Aorta (tissue), 5 donors: ENCODE measurements around the gene NXPE4. TPM values are rescaled to one million over a fixed set of nuclear protein-coding genes. Genes with fewer than 3 reads are reported as not detected.
"Not testable (repeated sequence)": the region's sequence is repeated elsewhere in the genome, so short reads cannot be mapped to it uniquely, and the experiment has no call there.

Source experiments
- ATAC-seq: fragments of 200-7000 bp; cut with Tn5 transposase; one replicate; pipeline ENCODE4 v1.9.1; 2022; ENCODE audit warnings: moderate library complexity; ENCODE audit not compliant: low FRiP score
- DNase-seq, 2 donors: peaks; one replicate each; pipeline ENCODE4 v3.0.0-alpha.2; 2020
- H3K27ac ChIP-seq, 2 donors: one replicate each; pipeline ENCODE4 v1.5.1; 2013; ENCODE audit warnings: low read length in 2 of 2, mild to moderate bottlenecking in 2 of 2, moderate library complexity in 2 of 2, control low read depth in 1 of 2, inconsistent platforms in 1 of 2, low read depth in 1 of 2
- H3K27me3 ChIP-seq, 2 donors: one replicate each; pipeline ENCODE4 v1.6.1; 2013; ENCODE audit warnings: control low read depth in 1 of 2, low read length in 1 of 2, mild to moderate bottlenecking in 1 of 2, moderate library complexity in 1 of 2; ENCODE audit not compliant: insufficient read depth in 2 of 2, control insufficient read depth in 1 of 2
- H3K36me3 ChIP-seq, 2 donors: one replicate each; pipeline ENCODE4 v1.6.1; 2013; ENCODE audit warnings: control low read depth in 1 of 2, low read length in 1 of 2, mild to moderate bottlenecking in 1 of 2; ENCODE audit not compliant: insufficient read depth in 2 of 2, control insufficient read depth in 1 of 2
- H3K4me1 ChIP-seq, 2 donors: one replicate each; pipeline ENCODE4 v1.6.1; 2013; ENCODE audit warnings: low read length in 2 of 2, control low read depth in 1 of 2, mild to moderate bottlenecking in 1 of 2, moderate library complexity in 1 of 2; ENCODE audit not compliant: insufficient read depth in 2 of 2, control insufficient read depth in 1 of 2
- H3K4me3 ChIP-seq, 2 donors: one replicate each; pipeline ENCODE4 v1.5.1; 2013; ENCODE audit warnings: low read length in 2 of 2, control low read depth in 1 of 2, mild to moderate bottlenecking in 1 of 2
- H3K9me3 ChIP-seq: one replicate; pipeline ENCODE4 v1.6.1; 2013; ENCODE audit warnings: mild to moderate bottlenecking, low read length; ENCODE audit not compliant: control insufficient read depth
- WGBS, 2 donors: extraction: QIAGEN DNeasy Blood & Tissue Kit; methylation state at CpG; one replicate each; pipeline ENCODE4 v1.1.7; 2013; 5-methylcytosine and 5-hydroxymethylcytosine counted together
- intact Hi-C, 2 donors: fragments of 100-400 bp; cut with DNase I; formaldehyde crosslinking; loops; one replicate each; pipeline versions ENCODE4 v1.14.2 to v1.15.0; 2022
- long read RNA-seq, 2 donors: library from polyadenylated mRNA; unstranded; transcript quantifications; one replicate each; pipeline ENCODE4 v2.0.0, GENCODE V29; 2020 to 2021
- polyA plus RNA-seq, 2 donors: library from polyadenylated mRNA; stranded (reverse); fragments of 200-250 nt; gene quantifications; one replicate each; pipeline ENCODE4 v1.2.3, GENCODE V29; 2013
- total RNA-seq, 2 donors: library from RNA; stranded (reverse); fragmentation: NEBNext Ultra II Directional; extraction: Animal tissue kit (Norgen Biotek cat#: 25700); gene quantifications; one replicate each; pipeline ENCODE4 v1.2.1, GENCODE V29; 2021
- donor health status: healthy with polysubstance abuse.
- donor health status: Bipolar disorder and iron deficiency.
- donor health status: DM: no; HTN: no; CAD: no.
- donor health status: DM: no; HTN: no; CAD: no.
- donor health status: DM: yes; HTN: yes; CAD: no.

NXPE4 gene
- total RNA-seq (under 1 TPM in 1 of 2 donors, not detected in 1; 0.33 TPM), polyA plus RNA-seq (1 to 10 TPM in 1 of 2 donors, not detected in 1; 1.9 TPM)
- long read RNA-seq, donor 1, partial matches to known transcripts: 0 of 1 reads
- long read RNA-seq, donor 1, other reads (novel, unspliced or antisense): 1 of 1 reads
- long read RNA-seq, donor 2: 0 reads

DNA sequence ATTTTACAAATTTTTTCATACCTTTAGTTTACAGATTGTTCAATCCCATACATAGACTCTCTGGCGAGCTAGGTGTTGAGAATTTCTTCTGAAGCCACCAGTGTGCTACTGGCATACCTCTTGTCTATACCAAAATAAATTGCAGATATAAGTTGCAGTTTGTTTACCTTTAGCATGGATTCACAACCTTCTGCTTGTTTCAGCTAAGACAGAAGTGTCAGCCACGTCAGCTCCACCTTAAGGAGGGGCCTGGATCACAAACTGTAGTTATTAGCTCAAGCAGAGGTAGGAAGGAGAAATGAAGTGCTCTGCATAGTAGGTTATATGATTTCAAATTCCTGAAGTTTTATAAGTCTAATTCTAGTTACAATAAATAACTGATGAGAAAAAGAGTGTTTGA lies at the start of gene NXPE4:
Gene NXPE4, minus strand, starts transcription at position 216 of the 400 bp plus-strand sequence. CDS start 1,027 bp downstream, outside the sequence.
- ATAC-seq (no peak), DNase-seq (no peak)
- Histone ChIP-seq H3K4me1 (no peaks in the 10 kb centered on the region), H3K4me3 (no peak within 1 kb of the TSS), H3K27me3 (no peaks in the 10 kb centered on the region), H3K9me3 (no peaks in the 10 kb centered on the region), H3K36me3 (no peaks in the 10 kb centered on the region), H3K27ac (no peak within 1 kb of the TSS)
- intact Hi-C loops: no loop called here
- WGBS, 2 donors: 54 to 68% methylated on average over 2 of the region's 2 CpGs

DNA sequence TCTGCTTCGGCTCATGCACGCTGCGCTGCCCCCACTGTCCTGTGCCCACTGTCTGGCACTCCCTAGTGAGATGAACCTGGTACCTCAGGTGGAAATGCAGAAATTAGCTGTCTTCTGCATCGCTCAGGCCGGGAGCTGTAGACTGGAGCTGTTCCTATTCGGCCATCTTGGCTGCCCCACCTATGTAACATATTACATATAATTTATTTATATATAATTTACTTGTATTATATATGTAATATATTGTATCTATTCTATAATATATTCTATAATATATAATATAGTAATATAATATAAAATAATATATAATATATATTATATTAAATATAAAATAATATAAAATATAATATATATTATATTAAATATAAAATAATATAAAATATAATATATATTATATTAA lies 43.9 kb upstream of the NXPE4 start:
- H3K9me3 ChIP-seq, ATAC-seq, DNase-seq, H3K4me1 ChIP-seq, intact Hi-C loops, H3K27ac ChIP-seq, H3K27me3 ChIP-seq, H3K36me3 ChIP-seq, H3K4me3 ChIP-seq: not testable (repeated sequence)
- 95 to 96% methylated on average over 6 of the region's 6 CpGs for WGBS, 2 donors

DNA sequence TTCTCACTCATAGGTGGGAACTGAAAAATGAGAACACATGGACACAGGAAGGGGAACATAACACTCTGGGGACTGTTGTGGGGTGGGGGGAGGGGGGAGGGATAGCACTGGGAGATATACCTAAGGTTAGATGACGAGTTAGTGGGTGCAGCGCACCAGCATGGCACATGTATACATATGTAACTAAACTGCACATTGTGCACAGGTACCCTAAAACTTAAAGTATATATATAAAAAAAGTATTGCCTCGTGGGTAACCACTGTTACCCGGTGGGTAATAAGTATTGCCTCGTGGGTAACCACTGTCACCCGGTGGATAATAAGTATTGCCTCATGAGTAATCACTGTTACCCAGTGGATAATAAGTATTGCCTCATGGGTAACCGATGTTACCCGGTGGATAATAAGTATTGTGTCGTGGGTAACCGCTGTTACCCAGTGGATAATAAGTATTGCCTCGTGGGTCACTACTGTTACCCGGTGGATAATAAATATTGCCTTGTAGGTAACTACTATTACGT lies 35.9 kb upstream of the NXPE4 start:
- H3K27me3 ChIP-seq, H3K27ac ChIP-seq, H3K9me3 ChIP-seq, ATAC-seq, intact Hi-C loops, H3K36me3 ChIP-seq, H3K4me3 ChIP-seq, H3K4me1 ChIP-seq, DNase-seq: not testable (repeated sequence)
- 93 to 96% methylated on average over 13 of the region's 13 CpGs for WGBS, 2 donors

DNA sequence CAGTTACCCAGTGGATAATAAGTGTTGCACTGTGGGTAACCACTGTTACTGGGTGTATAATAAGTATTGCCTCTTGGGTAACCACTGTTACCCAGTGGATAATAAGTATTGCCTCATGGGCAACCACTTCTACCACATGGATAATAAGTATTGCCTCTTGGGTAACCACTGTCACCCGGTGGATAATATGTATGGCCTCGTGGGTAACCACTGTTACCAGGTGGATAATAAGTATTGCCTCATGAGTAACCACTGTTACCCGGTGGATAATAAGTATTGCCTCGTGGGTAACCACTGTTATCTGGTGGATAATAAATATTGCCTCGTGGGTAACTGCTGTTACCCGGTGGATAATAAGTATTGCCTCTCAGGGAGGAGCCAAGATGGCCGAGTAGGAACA lies 29.7 kb upstream of the NXPE4 start:
- intact Hi-C loops: no loop called here
- H3K27ac ChIP-seq: no peak overlapping the region
- H3K36me3 ChIP-seq: no peaks in the 10 kb centered on the region
- no peaks in the 10 kb centered on the region for H3K4me1 ChIP-seq
- DNase-seq (no peak), ATAC-seq (no peak)
- H3K9me3 ChIP-seq: peaks cover 2% of the 10 kb centered on the region
- WGBS, 2 donors: 89 to 91% methylated on average over 7 of the region's 7 CpGs
- no peak overlapping the region for H3K4me3 ChIP-seq
- H3K27me3 ChIP-seq: no peaks in the 10 kb centered on the region

DNA sequence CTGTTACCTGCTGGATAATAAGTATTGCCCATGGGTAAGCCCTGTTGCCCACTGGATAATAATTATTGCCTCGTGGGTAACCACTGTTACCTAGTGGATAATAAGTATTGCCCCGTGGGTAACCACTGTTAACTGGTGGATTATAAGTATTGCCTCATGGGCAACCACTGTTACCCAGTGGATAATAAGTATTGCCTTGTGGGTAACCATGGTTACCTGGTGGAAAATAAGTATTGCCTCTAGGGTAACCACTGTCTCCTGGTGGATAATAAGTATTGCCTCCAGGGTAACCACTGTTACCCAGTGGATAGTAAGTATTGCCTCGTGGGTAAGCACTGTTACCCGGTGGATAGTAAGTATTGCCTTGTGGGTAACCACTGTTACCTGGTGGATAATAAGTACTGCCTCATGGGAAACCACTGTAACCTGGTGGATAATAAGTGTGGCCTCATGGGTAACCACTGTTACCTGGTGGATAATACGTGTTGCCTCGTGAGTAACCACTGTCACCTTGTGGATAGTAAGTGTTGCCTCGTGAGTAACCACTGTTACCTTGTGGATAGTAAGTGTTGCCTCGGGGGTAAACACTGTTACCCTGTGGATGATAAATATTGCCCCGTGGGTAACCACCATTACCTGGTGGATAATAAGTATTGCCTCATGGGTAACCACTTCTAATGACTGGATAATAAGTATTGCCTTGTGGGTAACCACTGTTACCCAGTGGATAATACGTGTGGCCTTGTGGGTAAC lies 29.0 kb upstream of the NXPE4 start:
- Histone ChIP-seq H3K9me3 (peaks cover 2% of the 10 kb centered on the region), H3K4me1 (no peaks in the 10 kb centered on the region), H3K36me3 (no peaks in the 10 kb centered on the region), H3K4me3 (no peak overlapping the region), H3K27me3 (no peaks in the 10 kb centered on the region), H3K27ac (no peak overlapping the region)
- ATAC-seq: no peak
- intact Hi-C loops: no loop called here
- WGBS, 2 donors: 79 to 88% methylated on average over 10 of the region's 10 CpGs
- no peak for DNase-seq

DNA sequence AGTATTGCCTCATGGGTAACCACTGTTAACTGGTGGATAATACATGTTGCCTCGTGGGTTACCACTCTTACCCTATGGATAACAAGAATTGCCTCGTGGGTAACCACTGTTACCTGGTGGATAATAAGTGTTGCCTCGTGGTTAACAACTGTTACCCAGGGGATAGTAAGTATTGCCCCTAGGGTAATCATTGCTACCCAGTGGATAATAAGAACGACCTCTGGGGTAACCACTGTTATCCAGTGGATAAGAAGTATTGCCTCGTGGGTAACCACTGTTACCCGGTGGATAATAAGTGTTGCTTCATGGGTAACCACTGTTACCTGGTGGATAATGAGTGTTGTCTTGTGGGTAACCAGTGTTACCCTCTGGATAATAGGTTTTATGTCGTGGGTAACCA lies 28.1 kb upstream of the NXPE4 start:
- no peak for ATAC-seq
- H3K4me3 ChIP-seq: no peak overlapping the region
- intact Hi-C loops: no loop called here
- WGBS, 2 donors: 78 to 79% methylated on average over 7 of the region's 7 CpGs
- H3K9me3 ChIP-seq: peaks cover 2% of the 10 kb centered on the region
- DNase-seq: no peak
- H3K4me1 ChIP-seq: no peaks in the 10 kb centered on the region
- no peaks in the 10 kb centered on the region for H3K36me3 ChIP-seq
- H3K27me3 ChIP-seq: no peaks in the 10 kb centered on the region
- H3K27ac ChIP-seq: no peak overlapping the region

DNA sequence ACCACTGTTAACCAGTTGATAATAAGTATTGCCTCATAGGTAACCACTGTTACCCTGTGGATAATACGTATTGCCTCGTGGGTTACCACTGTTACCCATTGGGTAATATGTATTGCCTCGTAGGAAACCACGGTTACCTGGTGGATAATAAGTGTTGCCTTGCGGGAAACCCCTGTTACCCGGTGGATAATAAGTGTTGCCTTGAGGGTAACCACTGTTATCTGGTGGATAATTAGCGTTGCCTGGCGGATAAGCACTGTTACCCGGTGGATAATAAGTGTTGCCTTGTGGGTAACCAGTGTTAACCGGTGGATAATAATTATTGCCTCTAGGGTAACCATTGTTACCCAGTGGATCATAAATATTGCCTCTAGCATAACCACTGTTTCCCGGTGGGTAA lies 27.3 kb upstream of the NXPE4 start:
- intact Hi-C loops: no loop called here
- WGBS, 2 donors: 94 to 96% methylated on average over 11 of the region's 11 CpGs

DNA sequence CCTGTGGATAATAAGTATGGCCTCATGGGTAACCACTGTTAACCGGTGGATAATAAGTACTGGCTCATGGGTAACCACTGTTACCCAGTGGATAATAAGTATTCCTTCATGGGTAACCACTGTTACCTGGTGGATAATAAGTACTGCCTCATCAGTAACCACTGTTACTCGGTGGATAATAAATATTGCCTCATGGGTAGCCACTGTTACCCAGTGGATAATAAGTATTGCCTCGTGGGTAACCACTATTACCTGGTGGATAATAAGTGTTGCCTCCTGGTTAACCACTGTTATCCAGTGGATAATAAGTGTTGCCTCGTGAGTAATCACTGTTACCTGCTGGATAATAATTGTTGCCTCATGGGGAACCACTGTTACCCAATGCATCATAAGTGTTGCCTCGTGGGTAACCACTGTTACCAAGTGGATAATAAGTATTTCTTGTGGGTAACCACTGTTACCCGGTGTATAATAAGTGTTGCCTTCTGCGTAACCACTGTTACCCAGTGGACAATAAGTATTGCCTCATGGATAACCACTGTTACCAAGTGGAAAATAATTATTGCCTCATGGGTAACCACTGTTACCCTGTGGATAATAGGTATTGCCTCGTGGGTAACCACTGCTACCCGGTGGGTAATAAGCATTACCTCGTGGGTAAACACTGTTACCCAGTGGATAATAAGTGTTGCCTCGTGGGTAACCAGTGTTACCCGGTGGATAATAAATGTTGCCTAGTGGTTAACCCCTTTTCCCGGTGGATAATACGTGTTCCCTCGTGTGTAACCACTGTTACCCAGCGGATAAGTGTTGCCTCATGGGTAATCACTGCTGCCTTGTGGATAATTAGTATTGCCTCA lies 26.6 kb upstream of the NXPE4 start:
- no peak for ATAC-seq

More for the DNA sequence above, 27.3 kb upstream of the NXPE4 start:
- peaks cover 2% of the 10 kb centered on the region for H3K9me3 ChIP-seq
- no peaks in the 10 kb centered on the region for H3K36me3 ChIP-seq
- H3K27ac ChIP-seq: no peak overlapping the region
- no peak for ATAC-seq
- H3K4me3 ChIP-seq: no peak overlapping the region
- H3K4me1 ChIP-seq: no peaks in the 10 kb centered on the region
- DNase-seq: no peak
- H3K27me3 ChIP-seq: no peaks in the 10 kb centered on the region

More for the DNA sequence above, 26.6 kb upstream of the NXPE4 start:
- no peak for DNase-seq
- H3K9me3 ChIP-seq: peaks cover 2% of the 10 kb centered on the region
- 86 to 88% methylated on average over 16 of the region's 16 CpGs for WGBS, 2 donors
- no peaks in the 10 kb centered on the region for H3K27me3 ChIP-seq
- intact Hi-C loops: no loop called here
- H3K27ac ChIP-seq: no peak overlapping the region
- H3K4me3 ChIP-seq: no peak overlapping the region
- H3K36me3 ChIP-seq: no peaks in the 10 kb centered on the region
- no peaks in the 10 kb centered on the region for H3K4me1 ChIP-seq
